ENCODE measurements around the gene PROX1. TPM values are rescaled to one million over a fixed set of nuclear protein-coding genes. Genes with fewer than 3 reads are reported as not detected.

Gene PROX1
- total and polyA plus RNA-seq, 7 donors, result 0.40 to 20.6 (median 8.3) TPM

- TF ChIP-seq, protein P1, sequence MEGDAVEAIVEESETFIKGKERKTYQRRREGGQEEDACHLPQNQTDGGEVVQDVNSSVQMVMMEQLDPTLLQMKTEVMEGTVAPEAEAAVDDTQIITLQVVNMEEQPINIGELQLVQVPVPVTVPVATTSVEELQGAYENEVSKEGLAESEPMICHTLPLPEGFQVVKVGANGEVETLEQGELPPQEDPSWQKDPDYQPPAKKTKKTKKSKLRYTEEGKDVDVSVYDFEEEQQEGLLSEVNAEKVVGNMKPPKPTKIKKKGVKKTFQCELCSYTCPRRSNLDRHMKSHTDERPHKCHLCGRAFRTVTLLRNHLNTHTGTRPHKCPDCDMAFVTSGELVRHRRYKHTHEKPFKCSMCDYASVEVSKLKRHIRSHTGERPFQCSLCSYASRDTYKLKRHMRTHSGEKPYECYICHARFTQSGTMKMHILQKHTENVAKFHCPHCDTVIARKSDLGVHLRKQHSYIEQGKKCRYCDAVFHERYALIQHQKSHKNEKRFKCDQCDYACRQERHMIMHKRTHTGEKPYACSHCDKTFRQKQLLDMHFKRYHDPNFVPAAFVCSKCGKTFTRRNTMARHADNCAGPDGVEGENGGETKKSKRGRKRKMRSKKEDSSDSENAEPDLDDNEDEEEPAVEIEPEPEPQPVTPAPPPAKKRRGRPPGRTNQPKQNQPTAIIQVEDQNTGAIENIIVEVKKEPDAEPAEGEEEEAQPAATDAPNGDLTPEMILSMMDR (IDR thresholded peaks at IDR 0.05), result no peak
- Histone ChIP-seq H3K27ac (no peak overlapping the region), H3K36me3 (ENCODE audit: insufficient read depth in 1 of 2, low read depth in 1 of 2) (no peaks in the 10 kb centered on the region), H3K9me3 (no peaks in the 10 kb centered on the region), H3K4me3 (no peak overlapping the region), H3K27me3 (ENCODE audit: insufficient read depth in 3 of 3, low read length in 2 of 3) (no peaks in the 10 kb centered on the region), H3K4me1 (no peaks in the 10 kb centered on the region)
- 91 to 97% (median 92%) methylated on average over 2 of the region's 2 CpGs for WGBS, 3 donors
- intact Hi-C loops (cut with DNase I), result no loop called here
- no peak for DNase-seq
- no peak for ATAC-seq
Measured at GRCh38 chr1:213958346-213958745, 29.4 kb upstream of the PROX1 start.

DNA sequence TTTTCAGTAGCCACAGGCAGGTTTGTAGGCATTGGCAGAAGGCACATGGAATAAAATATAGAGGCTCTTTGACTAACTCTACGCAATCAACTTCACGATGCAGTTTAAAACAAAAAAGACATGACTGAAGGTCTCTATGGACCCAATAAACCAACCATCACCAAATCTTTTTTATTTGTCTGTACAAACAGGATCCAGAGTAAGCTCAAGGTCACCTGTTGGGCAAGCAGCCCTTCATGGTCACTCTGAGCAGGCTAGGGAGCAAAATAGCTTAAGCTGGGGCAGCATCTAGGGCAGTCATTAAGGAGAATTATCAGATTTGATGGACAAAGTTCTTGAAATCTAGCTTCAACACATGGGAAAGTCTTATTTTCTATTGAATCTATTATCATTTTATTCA lies 26.8 kb upstream of the PROX1 start:
- Histone ChIP-seq H3K27me3 (ENCODE audit: insufficient read depth in 3 of 3, low read length in 2 of 3) (no peaks in the 10 kb centered on the region), H3K4me1 (no peaks in the 10 kb centered on the region), H3K27ac (no peak overlapping the region), H3K9me3 (no peaks in the 10 kb centered on the region), H3K4me3 (no peak overlapping the region), H3K36me3 (ENCODE audit: insufficient read depth in 1 of 2, low read depth in 1 of 2) (no peaks in the 10 kb centered on the region)
- no peak for DNase-seq
- 97 to 99% (median 98%) methylated on average over 2 of the region's 2 CpGs for WGBS, 3 donors
- TF ChIP-seq, protein P1 (IDR thresholded peaks at IDR 0.05), result no peak
- no peak for ATAC-seq
- intact Hi-C loops (cut with DNase I), result no loop called here

- intact Hi-C loops (cut with DNase I), result no loop called here
- H3K4me1 ChIP-seq, result no peaks in the 10 kb centered on the region
- H3K27ac ChIP-seq, result no peak overlapping the region
- no peak overlapping the region for H3K4me3 ChIP-seq
- no peaks in the 10 kb centered on the region for H3K27me3 ChIP-seq (ENCODE audit: insufficient read depth in 3 of 3, low read length in 2 of 3)
- no peaks in the 10 kb centered on the region for H3K9me3 ChIP-seq
- TF ChIP-seq, protein P1 (IDR thresholded peaks at IDR 0.05), result no peak
- 93 to 97% (median 93%) methylated on average over 1 of the region's 1 CpG for WGBS, 3 donors
- no peak for ATAC-seq
- H3K36me3 ChIP-seq (ENCODE audit: insufficient read depth in 1 of 2, low read depth in 1 of 2), result no peaks in the 10 kb centered on the region
- no peak for DNase-seq
Measured at GRCh38 chr1:213962508-213962907, 25.3 kb upstream of the PROX1 start.

- ATAC-seq (no peak), DNase-seq (no peak)
- no peak overlapping the region for H3K4me3 ChIP-seq
- no peaks in the 10 kb centered on the region for H3K27me3 ChIP-seq (ENCODE audit: insufficient read depth in 3 of 3, low read length in 2 of 3)
- no peak overlapping the region for H3K27ac ChIP-seq
- intact Hi-C loops (cut with DNase I), result no loop called here
- TF ChIP-seq, protein P1 (IDR thresholded peaks at IDR 0.05), result no peak
- no peaks in the 10 kb centered on the region for H3K9me3 ChIP-seq
- WGBS, 3 donors, result 90 to 94% (median 93%) methylated on average over 5 of the region's 5 CpGs
- H3K4me1 ChIP-seq, result no peaks in the 10 kb centered on the region
- H3K36me3 ChIP-seq (ENCODE audit: insufficient read depth in 1 of 2, low read depth in 1 of 2), result no peaks in the 10 kb centered on the region
Measured at GRCh38 chr1:213966122-213966521, 21.7 kb upstream of the PROX1 start.

GRCh38 chr1:213968146-213968825 lies 19.5 kb upstream of the PROX1 start:
- ATAC-seq, result no peak
- TF ChIP-seq, protein P1 (IDR thresholded peaks at IDR 0.05), result no peak
- intact Hi-C loops (cut with DNase I), result no loop called here
- no peaks in the 10 kb centered on the region for H3K4me1 ChIP-seq
- no peaks in the 10 kb centered on the region for H3K9me3 ChIP-seq
- H3K27ac ChIP-seq, result no peak overlapping the region
- DNase-seq, result no peak
- H3K4me3 ChIP-seq, result no peak overlapping the region
- WGBS, 3 donors, result 85 to 88% (median 87%) methylated on average over 4 of the region's 4 CpGs
- no peaks in the 10 kb centered on the region for H3K36me3 ChIP-seq (ENCODE audit: insufficient read depth in 1 of 2, low read depth in 1 of 2)
- H3K27me3 ChIP-seq (ENCODE audit: insufficient read depth in 3 of 3, low read length in 2 of 3), result no peaks in the 10 kb centered on the region

All from psoas muscle (tissue), 8 donors.